Stimulated activated CD4-positive, alpha-beta T cell treated with anti-CD3 and anti-CD28 coated beads, Interleukin-4, amount 100 ng/mL, for 48 hours (primary cell): ENCODE measurements around the gene PDE3A.
"Not testable (repeated sequence)": the region's sequence is repeated elsewhere in the genome, so short reads cannot be mapped to it uniquely, and the experiment has no call there.

Experiments used
- DNase-seq, 2 donors: peaks; one replicate each; pipeline ENCODE4 v3.0.0-alpha.2; 2020; ENCODE audit warnings: low read depth in 2 of 2

PDE3A gene

DNA sequence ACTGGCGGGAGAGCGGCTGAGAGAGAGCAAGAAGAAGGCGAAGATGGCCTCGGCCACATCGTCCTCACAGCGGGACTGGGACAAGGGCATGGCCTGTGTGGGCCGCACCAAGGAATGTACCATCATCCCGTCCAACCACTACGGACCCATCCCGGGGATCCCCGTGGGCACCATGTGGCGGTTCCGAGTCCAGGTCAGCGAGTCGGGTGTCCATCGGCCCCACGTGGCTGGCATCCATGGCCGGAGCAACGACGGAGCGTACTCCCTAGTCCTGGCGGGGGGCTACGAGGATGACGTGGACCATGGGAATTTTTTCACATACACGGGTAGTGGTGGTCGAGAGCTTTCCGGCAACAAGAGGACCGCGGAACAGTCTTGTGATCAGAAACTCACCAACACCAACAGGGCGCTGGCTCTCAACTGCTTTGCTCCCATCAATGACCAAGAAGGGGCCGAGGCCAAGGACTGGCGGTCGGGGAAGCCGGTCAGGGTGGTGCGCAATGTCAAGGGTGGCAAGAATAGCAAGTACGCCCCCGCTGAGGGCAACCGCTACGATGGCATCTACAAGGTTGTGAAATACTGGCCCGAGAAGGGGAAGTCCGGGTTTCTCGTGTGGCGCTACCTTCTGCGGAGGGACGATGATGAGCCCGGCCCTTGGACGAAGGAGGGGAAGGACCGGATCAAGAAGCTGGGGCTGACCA lies 183.6 kb downstream of the PDE3A start:
- DNase-seq: not testable (repeated sequence)

DNA sequence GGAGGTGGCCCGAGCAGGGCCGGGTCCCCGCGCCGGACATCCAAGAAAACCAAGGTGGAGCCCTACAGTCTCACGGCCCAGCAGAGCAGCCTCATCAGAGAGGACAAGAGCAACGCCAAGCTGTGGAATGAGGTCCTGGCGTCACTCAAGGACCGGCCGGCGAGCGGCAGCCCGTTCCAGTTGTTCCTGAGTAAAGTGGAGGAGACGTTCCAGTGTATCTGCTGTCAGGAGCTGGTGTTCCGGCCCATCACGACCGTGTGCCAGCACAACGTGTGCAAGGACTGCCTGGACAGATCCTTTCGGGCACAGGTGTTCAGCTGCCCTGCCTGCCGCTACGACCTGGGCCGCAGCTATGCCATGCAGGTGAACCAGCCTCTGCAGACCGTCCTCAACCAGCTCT lies 184.2 kb downstream of the PDE3A start:
- DNase-seq: not testable (repeated sequence)

DNA sequence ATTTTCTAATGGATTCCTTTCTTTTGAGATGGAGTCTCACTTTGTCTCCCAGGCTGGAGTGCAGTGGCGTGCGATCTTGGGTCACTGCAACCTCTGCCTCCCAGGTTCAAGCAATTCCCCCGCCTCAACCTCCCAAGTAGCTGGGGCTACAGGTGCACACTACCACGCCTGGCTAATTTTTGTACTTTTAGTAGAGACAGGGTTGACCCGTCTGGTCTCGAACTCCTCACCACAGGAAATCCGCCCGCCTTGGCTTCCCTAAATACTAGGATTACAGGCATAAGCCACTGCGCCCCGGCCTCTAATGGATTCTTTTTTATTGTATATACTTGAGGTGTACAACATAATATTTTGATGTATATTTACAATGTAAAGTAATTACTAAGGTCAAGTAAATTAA lies 186.7 kb downstream of the PDE3A start:
- no peak for DNase-seq

DNA sequence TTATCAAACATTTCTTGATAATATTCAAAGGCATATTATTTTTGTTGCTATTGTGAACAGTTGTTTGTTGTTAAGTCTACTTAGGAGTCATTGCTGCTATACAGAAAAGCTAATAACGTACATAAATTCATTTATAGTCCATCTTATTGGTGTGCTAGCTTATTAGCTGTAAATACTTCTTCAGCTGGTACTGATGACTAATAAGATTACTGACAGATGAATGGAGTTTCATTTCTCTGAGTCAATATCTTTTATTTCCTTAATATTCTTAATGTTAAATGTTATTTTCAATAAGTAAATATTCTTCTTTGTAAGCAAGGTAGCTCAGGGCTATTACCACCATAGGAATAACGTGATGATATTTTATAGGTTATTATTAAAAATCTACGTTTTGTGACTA lies 187.4 kb downstream of the PDE3A start:
- DNase-seq: no peak

DNA sequence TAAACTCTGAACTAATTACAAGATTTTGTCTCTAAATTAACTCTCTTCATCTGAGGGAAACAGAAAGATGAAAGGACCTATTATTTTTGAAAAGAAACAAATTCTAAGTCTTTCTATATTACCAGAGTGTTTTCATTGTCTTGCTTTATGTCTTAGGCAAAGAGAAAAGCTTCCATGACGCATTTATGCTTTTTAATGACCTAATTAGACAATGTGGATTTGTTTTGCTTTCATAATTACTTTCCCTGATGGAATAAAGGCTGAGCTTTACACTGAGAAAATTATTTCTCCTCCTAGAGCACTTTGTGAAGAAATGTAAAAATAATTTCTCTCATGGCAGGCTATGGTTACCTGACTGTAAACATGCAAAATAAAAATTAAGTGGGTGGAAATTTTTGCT lies 188.8 kb downstream of the PDE3A start:
- no peak for DNase-seq

DNA sequence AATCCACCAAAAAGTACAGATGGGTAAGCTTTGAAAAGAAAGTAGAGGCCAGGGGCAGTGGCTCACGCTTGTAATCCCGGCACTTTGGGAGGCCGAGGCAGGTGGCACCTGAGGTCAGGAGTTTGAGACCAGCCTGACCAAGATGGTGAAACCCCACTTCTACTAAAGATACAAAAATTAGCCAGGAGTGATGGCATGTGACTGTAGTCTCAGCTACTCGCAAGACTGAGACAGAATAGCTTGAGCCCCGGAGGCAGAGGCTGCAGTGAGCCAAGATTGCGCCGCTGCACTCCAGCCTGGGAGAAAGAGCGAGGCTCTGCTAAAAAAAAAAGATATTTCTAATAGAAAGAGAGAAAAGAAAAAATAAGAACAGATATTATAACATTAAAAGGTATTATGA lies 192.6 kb downstream of the PDE3A start:
- DNase-seq: no peak

DNA sequence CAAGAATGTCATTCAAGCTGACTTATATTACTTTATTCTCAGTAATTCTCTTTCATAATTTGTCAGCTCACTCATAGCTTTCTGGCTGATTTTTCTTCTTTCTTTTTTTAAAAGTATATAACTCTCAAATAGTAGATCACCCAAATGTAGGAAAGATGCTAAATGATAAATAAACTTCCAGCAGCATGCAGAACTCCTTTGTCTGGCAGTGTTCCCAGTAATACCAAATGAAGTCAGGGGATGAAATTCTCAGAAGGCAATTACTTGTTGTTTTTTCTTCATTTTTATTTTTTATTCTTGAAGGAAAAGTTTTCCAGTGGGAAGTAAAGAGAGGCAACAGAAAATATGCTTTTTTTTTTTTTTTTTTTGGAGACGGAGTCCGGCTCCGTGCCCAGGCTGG lies 193.5 kb downstream of the PDE3A start:
- no peak for DNase-seq

DNA sequence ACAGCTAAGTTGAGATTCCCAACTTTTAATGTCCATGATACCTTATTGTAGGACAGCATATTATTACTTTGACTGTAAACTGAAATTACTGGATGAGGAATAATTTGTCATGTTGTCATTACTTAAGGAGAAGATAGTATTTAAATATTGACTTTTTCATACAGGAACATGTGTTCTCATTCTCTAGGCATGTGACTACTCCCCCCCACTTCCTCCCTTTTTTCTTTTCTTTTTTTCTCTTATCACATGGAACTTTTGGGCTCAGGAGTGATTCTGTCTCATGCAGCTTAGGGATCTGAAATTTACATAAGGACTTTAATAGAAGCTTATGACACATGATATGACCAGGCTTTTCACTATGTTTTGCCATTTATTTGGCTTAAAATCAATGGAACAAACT lies 199.1 kb downstream of the PDE3A start:
- DNase-seq: no peak

DNA sequence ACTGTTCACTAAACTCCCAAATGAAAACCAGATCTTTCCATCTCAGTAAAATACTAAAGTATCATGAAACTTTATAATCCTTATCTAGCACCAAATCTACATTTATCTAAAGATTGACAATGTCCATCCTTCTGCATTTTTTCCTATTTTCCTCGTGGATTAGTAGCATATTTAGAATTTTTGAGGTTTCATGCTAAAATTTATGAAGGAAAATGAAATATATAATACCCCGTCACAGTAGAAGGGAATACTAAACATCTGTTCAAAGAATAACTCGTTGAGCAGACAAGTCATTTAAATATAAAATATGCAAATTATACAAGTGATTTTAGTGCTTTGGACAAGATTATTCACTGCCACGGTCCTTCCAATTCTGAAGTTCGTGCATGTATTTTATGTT lies 204.1 kb downstream of the PDE3A start:
- no peak for DNase-seq

DNA sequence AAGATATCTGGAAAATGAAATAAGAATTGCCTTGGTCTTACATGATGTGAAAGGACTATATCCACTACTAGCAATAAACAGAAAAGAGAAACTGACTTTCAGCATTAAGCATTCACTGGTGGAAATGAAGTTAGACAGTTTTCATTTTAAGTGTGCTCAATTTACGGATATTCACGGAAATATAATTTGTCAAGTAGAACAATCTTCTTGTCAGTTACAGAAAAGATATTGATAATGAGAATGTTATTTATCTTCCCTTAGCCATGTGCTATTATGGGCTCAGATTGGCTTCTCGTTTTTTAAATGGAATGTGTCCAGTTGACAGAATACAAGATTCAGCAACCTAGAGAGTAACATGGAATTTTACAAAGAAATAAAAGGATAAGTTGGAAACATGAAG lies 208.2 kb downstream of the PDE3A start:
- no peak for DNase-seq

DNA sequence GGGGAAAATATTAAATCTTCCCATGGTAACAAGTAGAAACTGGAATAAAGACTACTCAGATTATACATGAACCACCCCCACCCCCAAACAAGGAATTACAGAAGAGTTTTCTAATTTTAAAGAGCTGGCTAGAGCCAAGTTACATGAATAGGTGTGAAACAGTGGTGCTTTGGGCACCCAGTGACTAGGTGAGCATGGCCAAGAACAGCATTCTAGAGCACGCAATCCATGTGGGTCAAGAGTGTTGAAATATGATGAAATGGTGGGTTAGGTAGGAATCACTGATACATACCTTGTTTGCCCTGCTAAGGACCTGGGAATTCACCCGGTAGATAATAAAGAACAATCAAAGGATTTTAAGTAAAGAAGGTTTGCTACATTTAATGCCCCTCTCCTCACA lies 208.7 kb downstream of the PDE3A start:
- no peak for DNase-seq

DNA sequence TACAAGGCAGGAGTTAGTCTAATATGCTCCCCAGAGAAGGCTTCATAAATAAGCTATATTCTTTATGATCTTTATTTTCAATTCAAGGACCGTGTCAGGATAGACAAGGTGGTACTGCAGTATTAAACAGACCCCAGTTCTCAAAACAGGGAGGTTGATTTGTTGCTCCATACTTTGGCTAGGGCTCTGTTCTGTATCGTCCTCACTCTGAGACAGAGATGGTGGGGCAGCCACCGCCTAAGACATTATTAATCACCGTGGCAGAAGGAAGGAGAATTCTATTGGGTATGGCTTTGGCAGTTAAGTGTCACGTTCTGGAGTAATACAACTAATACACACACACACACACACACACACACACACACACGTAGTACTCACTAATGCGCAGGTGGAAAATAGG lies 209.8 kb downstream of the PDE3A start:
- no peak for DNase-seq

DNA sequence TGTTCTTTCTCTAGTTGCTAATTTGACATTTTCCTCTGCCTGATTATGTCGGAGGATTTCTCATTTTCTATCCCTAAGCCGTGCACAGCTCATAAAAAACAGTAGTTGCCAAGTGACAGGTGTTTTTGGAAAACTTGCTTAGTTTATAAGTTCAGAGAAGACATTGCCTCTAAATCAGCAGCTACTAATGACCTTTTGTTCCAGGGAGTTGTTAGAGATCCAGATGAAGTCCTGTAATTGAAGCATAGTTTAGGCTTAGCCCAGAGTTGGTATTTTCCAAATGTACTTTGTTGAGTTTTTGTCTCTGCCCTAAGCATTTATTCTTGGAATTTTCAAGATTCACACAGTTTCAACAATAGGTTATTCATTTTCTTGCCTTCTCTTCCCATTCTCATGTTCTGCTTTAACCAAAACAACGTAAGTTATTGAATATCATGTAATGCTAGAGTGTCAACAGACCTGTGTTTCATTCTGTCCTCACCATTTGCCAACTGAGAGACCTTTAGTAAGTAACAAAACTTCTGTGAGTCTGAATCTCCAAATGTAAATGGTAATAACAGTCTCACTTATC lies 216.8 kb downstream of the PDE3A start:
- DNase-seq: no peak

DNA sequence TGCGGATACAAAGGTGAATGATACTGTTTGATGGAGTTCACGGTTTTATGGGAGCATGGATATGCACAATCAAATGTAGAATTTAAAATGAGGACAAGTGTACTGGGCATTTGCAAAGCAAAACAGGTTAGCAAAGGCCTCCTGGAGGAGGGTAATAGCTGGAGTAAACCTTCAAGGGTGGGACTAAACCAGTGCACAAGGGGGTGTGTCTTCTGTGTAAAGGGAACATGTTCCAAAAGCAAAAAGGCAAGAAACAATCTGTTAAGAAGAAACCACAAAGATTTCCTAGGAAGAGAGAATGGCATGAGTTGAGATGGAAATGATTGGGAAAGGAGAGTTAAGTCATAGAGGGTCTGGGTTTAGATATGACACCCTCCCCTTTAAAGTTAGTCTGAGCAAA lies 217.6 kb downstream of the PDE3A start:
- DNase-seq: no peak

DNA sequence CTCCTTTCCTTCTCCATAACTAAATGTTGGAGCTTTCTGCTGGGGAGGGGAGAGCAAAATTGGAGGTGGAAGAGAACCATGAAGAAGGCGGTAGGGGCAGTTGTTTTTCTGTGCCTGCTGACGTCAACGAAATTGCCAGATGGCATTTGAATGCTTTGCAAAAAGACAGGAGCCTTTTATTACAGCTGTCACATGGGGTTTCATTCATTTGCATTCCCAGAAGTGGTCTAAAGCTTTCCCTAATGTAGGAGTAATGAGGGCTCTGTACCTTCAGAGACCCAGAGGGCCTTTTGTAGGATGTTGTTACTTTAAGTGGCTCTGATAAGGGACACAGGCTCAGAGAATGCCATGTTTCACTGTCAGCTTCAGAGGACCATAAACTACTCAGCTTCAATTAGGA lies 219.7 kb downstream of the PDE3A start:
- no peak for DNase-seq

DNA sequence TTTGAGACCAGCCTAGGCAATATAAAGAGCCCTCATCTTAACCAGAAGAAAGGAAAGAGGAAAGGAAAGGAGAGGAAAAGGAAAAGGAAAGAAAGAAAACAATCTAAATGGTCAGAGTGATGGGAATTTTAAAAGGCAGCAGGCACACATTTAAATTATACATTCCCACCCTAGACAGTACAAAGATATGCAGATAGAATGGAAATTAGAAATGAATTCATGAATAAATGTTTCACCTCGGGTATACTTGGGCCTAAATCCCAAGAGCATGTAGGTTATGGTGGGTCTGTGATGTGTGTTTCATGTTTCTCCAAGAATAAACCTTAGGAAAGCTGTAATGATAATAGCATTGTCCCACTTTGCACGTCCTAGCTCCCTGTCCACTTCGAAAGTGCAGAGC lies 222.2 kb downstream of the PDE3A start:
- no peak for DNase-seq

DNA sequence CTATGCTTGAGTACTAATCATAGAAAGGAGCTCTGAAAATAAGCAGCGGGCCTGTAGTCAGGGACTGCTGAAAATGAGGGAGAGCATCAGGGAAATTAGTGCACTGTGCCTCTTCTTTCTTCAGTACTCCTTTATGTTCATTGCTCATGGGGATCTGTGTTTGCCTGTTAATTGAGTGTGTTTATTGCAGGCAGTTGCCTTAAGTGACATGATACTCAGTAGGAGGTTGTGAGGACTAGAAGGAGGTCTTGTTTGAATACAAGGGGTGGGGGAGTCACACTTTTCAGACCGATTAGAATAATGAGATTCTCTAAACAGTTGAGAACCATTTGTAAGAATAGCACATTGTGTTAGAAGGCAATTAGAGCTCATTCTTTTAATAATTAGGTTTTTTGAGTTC lies 224.2 kb downstream of the PDE3A start:
- no peak for DNase-seq

DNA sequence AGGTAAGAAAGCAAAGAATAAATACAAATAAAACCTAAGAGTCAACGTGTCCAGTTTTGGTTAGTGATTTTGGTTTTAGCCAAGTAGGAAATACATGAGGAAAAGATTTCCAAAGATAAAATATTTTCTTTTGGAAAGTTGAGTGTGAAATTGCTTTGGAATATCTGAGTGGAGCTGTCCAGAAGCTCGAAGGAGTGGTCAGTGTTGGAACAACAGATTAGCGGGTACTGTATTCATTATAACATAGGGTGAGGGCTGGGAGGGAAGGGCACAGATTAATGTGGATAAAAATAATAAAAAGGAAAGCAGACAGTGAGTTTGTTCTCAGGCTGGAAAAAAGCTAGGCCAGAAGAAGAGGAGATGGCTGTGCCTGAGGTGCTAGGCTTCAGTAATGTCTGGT lies 225.3 kb downstream of the PDE3A start:
- no peak for DNase-seq

DNA sequence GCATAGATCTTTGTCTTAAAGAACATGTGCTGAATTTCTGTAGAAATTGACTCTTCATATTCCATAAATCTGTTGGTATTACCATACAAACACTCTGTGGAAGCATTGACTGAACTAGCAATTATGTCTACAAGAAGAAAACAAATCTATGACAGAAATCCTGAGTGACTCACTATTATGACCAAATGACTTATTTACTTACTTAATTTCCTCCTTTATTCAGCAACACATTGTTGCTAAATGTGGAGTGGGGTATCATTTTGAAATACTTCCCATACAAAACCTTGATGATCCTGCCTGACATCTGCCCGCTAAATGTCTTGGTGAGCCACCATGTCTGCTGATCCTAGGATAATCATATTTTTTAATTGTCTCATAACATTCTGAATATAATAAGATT lies 227.7 kb downstream of the PDE3A start:
- no peak for DNase-seq

DNA sequence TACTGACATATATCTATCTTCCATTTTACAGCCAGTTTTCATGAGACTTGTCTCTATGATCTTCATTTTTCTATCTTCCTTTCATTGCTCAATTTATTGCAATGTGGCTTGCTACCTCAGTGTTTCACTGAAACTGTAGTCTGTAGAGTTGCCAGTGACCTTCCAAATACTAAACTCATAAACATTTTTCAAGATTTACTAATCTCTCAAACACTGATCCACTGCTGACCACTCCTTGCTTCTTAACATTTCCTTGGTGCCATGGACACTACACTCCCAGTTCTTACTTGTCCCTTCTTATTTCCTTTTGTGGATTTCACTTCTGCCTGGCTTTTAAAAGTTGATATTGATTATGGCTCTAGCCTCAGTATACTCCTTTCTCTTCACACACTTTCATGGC lies 231.4 kb downstream of the PDE3A start:
- no peak for DNase-seq

DNA sequence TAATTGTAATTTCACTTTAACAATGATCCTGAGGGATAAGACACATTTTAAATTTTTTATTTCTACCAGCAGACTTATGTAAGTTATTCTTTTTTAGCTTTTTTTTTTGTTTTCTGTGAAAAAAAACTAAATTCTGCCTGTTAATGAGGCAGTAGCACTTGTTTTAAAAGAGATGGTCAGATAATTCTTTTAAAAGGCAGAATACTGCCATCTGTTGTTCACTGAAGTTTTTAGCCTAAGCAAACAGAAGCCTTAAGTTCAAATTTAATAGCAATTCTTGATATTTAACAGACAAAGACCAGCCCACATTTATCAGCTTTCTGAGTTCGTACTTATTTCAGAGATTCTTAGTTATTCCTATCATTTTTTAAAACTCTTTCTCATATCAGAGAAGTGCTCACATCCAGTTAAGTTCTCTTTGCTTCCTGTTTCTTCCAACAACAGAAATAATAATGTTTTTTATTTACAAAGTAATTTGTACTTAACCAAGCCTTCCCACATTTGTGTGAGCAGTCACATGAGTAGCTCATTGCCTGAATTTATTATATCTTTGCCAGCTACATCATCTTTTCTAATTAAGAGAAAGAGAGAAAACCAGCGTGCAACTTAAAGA lies 233.4 kb downstream of the PDE3A start:
- DNase-seq: no peak

DNA sequence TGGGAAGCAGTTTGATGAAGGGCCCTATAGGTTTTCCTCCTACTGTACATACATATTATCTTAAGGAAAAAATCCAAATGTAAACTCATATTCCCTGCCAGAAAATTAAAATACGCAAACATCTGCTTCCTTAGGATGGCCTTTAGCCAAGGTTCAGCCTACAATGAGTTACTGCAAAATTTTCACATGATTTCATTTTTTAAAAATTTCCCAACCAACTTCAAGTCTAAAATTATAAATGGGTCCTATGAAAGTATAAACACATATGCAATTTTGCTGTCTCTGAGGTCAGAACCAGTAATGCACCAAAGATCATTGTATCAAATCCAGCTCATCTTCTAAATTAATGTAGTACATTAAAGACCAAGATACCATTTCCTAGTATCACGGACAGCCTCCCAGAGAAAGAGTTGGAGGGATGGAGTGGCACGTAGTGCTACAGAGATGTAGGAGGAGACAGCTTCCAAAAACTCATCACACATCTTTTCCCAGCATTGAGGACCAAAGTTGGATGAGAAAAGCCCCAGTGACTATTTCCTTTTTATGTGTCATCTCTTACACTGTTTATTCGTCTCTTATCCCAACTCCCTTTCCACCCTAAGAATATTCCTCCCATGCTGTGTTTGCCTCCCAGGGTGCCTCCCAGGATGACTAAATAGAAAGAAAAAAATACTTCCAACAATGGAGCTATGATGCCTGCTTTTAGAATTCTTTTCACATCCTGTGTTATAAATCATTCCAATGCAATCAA lies 234.5 kb downstream of the PDE3A start:
- no peak for DNase-seq
